ENCODE measurements around the gene CIAO2B.

DNA sequence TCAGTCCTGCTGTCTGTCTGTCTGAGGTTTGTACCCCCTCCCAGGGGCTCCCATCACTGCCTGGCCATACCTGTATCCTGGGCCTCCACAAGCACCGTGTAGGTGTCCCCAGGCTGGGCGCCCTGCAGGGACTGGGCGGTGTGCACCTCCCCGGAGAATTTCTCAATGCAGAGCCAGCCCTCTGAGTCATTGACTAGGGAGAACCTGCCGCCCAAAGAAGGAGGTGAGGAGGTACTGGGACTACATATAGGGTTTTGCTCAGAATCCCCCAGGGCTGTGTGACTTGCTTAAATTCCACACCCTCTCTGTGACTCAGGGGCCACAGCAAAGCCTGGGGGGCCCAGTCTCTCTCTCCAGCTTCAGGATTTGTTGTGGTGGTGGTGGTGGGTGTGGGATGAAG, 23.1 kb downstream of the CIAO2B start:
- TF ChIP-seq, protein P1, sequence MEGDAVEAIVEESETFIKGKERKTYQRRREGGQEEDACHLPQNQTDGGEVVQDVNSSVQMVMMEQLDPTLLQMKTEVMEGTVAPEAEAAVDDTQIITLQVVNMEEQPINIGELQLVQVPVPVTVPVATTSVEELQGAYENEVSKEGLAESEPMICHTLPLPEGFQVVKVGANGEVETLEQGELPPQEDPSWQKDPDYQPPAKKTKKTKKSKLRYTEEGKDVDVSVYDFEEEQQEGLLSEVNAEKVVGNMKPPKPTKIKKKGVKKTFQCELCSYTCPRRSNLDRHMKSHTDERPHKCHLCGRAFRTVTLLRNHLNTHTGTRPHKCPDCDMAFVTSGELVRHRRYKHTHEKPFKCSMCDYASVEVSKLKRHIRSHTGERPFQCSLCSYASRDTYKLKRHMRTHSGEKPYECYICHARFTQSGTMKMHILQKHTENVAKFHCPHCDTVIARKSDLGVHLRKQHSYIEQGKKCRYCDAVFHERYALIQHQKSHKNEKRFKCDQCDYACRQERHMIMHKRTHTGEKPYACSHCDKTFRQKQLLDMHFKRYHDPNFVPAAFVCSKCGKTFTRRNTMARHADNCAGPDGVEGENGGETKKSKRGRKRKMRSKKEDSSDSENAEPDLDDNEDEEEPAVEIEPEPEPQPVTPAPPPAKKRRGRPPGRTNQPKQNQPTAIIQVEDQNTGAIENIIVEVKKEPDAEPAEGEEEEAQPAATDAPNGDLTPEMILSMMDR (IDR thresholded peaks at IDR 0.05) = no peak
- TF ChIP-seq TEAD4 (CRISPR knock-in tag; IDR thresholded peaks at IDR 0.05) = no peak
